Lung (tissue), 12 donors: ENCODE results near the gene MED20. TPM values are rescaled to one million over a fixed set of nuclear protein-coding genes. Genes with fewer than 3 reads are reported as not detected.

ENCODE experiments used
- ATAC-seq: fragments of 200-7000 bp; cut with Tn5 transposase; one replicate; pipeline ENCODE4 v1.9.1; 2020; ENCODE audit warnings: moderate number of reproducible peaks; ENCODE audit not compliant: insufficient read depth, low FRiP score
- DNase-seq, 3 donors: peaks; one replicate each; pipeline ENCODE4 v3.0.0-alpha.2; 2013 to 2017
- H3K27ac ChIP-seq, 2 donors: one replicate each; pipeline ENCODE4 v1.5.1; 2013; ENCODE audit warnings: mild to moderate bottlenecking in 2 of 2, moderate library complexity in 2 of 2, control low read depth in 1 of 2, inconsistent platforms in 1 of 2, low read depth in 1 of 2, low read length in 1 of 2
- H3K27me3 ChIP-seq, 3 donors: one replicate each; pipeline ENCODE4 v1.5.1; 2013; ENCODE audit warnings: low read length in 2 of 3; ENCODE audit not compliant: control insufficient read depth in 3 of 3, insufficient read depth in 3 of 3
- H3K36me3 ChIP-seq, 4 donors: one replicate each; pipeline ENCODE4 v1.5.1; 2013; ENCODE audit warnings: low read length in 4 of 4, mild to moderate bottlenecking in 1 of 4, moderate library complexity in 1 of 4; ENCODE audit not compliant: control insufficient read depth in 4 of 4, insufficient read depth in 4 of 4
- H3K4me1 ChIP-seq, 5 donors: one replicate each; pipeline ENCODE4 v1.5.1; 2013; ENCODE audit warnings: low read length in 5 of 5, mild to moderate bottlenecking in 2 of 5, moderate library complexity in 1 of 5; ENCODE audit not compliant: control insufficient read depth in 5 of 5, insufficient read depth in 5 of 5
- H3K4me3 ChIP-seq: one replicate; pipeline ENCODE4 v1.5.1; 2013; ENCODE audit warnings: mild to moderate bottlenecking, control low read depth, moderate library complexity
- H3K9ac ChIP-seq, 2 donors: one replicate each; pipeline ENCODE4 v1.5.1; 2013; ENCODE audit warnings: low read length in 2 of 2, control low read depth in 1 of 2; ENCODE audit not compliant: insufficient read depth in 1 of 2
- H3K9me3 ChIP-seq, 4 donors: one replicate each; pipeline ENCODE4 v1.5.1; 2013; ENCODE audit warnings: low read length in 3 of 4, mild to moderate bottlenecking in 1 of 4, moderate library complexity in 1 of 4; ENCODE audit not compliant: control insufficient read depth in 4 of 4, insufficient read depth in 3 of 4
- CTCF ChIP-seq: IDR thresholded peaks from 2 replicates; pipeline ENCODE4 v1.5.1; 2012; ENCODE audit warnings: mild to moderate bottlenecking; ENCODE audit errors: control extremely low read depth, extremely low read depth
- WGBS, 2 donors: extraction: QIAGEN DNeasy Blood & Tissue Kit; methylation state at CpG; one replicate each; pipeline ENCODE4 v1.1.7; 2013; 5-methylcytosine and 5-hydroxymethylcytosine counted together
- polyA plus RNA-seq, 2 donors: library from polyadenylated mRNA; stranded (reverse); fragments of 200-250 nt; gene quantifications; one replicate each; pipeline ENCODE4 v1.2.1, GENCODE V29; 2013
- total RNA-seq, 2 donors: library from RNA; depleted of rRNA in 1 of 2; stranded (reverse); fragments of >200 nt in 1 of 2; gene quantifications; one replicate each; pipeline ENCODE4 v1.2.1, GENCODE V29; 2014 to 2021
- donor health status: control.
- donor health status: control.
- donor health status: Bipolar disorder and iron deficiency.
- donor health status: healthy.
- donor health status: DM: yes; HTN: yes; CAD: no.

Gene MED20
- total and polyA plus RNA-seq, 4 donors = 7.0 to 20.4 (median 15.2) TPM

- H3K27ac ChIP-seq = peak overlapping the region in 1 of 2 donors; percentile 64
- ATAC-seq (no peak), DNase-seq (no peak)
- H3K9me3 ChIP-seq = no peaks in the 10 kb centered on the region
- 62 to 70% methylated on average over 8 of the region's 8 CpGs for WGBS, 2 donors
- H3K27me3 ChIP-seq = no peaks in the 10 kb centered on the region
- H3K9ac ChIP-seq = no peak overlapping the region
- no peak for TF ChIP-seq CTCF
- H3K36me3 ChIP-seq = peaks cover 21 to 51% (median 28%) of the 10 kb centered on the region in 4 donors
- H3K4me3 ChIP-seq = no peak overlapping the region
- H3K4me1 ChIP-seq = peaks cover 14 to 29% (median 23%) of the 10 kb centered on the region in 5 donors
These were observed 14.7 kb upstream of the MED20 start for GRCh38 chr6:41935685-41936072.

DNA sequence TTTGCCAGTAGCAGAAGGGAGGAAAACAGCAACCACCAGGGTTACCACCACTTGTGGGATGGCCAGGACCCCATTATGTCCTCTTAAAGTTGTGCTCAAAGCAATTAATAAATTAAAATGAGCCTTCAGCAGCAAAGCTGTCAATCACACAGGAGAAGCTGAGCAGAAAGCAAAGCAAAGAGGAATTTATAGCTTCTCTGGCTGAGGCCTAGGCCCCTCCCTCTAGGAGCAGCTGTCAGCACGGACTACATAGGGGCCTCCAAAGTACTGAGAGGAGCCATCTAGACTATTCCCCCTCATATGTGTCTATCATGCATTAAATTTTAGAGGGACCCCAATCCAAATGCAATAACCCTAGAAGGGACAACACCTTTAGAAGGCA, 14.2 kb upstream of the MED20 start:
- Histone ChIP-seq H3K9ac (no peak overlapping the region), H3K27ac (no peak overlapping the region), H3K4me3 (no peak overlapping the region), H3K27me3 (no peaks in the 10 kb centered on the region), H3K4me1 (peaks cover 12 to 24% (median 19%) of the 10 kb centered on the region in 5 donors), H3K9me3 (no peaks in the 10 kb centered on the region), H3K36me3 (peaks cover 26 to 56% (median 32%) of the 10 kb centered on the region in 4 donors)
- ATAC-seq (no peak), DNase-seq (no peak)
- WGBS, 2 donors = 33 to 59% methylated on average over 1 of the region's 1 CpG
- no peak for TF ChIP-seq CTCF

GRCh38 chr6:41934278-41935192, 13.6 kb upstream of the MED20 start:
- TF ChIP-seq CTCF = no peak
- peaks cover 6 to 18% (median 14%) of the 10 kb centered on the region in 5 donors for H3K4me1 ChIP-seq
- no peak overlapping the region for H3K9ac ChIP-seq
- no peak for ATAC-seq
- H3K27me3 ChIP-seq = no peaks in the 10 kb centered on the region
- no peaks in the 10 kb centered on the region for H3K9me3 ChIP-seq
- H3K27ac ChIP-seq = no peak overlapping the region
- H3K4me3 ChIP-seq = no peak overlapping the region
- H3K36me3 ChIP-seq = peaks cover 28 to 62% (median 37%) of the 10 kb centered on the region in 4 donors
- WGBS, 2 donors = 70 to 72% methylated on average over 7 of the region's 7 CpGs
- no peak for DNase-seq
